BLaER1 treated with 17β-estradiol and CSF1 and Interleukin-3, amounts not matched to agents 10 nM and 100 nM (cell line): ENCODE data around the gene FBH1.
A peak's percentile ranks its signal among the peaks of the same experiment; 100 is the strongest.

Experiments
- H3K27ac ChIP-seq, 11 experiments: shearing (Covaris generic); formaldehyde crosslinking; 2 replicates each; pipeline ENCODE4 v1.8.1; 2022
- H3K27me3 ChIP-seq, 11 experiments: shearing (Covaris generic); formaldehyde crosslinking; 2 replicates each; pipeline ENCODE4 v1.8.1; 2022
- H3K36me3 ChIP-seq, 11 experiments: shearing (Covaris generic); formaldehyde crosslinking; 2 replicates each; pipeline ENCODE4 v1.8.1; 2022
- H3K4me1 ChIP-seq, 10 experiments: shearing (Covaris generic); formaldehyde crosslinking; 2 replicates each; pipeline ENCODE4 v1.8.1; 2022
- H3K4me2 ChIP-seq, 11 experiments: shearing (Covaris generic); formaldehyde crosslinking; 2 replicates each; pipeline ENCODE4 v1.8.1; 2022
- H3K4me3 ChIP-seq, 10 experiments: shearing (Covaris generic); formaldehyde crosslinking; 2 replicates each; pipeline ENCODE4 v1.8.1; 2022
- H3K9ac ChIP-seq, 11 experiments: shearing (Covaris generic); formaldehyde crosslinking; 2 replicates each; pipeline ENCODE4 v1.8.1; 2022
- H3K9me3 ChIP-seq, 11 experiments: shearing (Covaris generic); formaldehyde crosslinking; replicated peaks in 1 of 11; 2 replicates each; pipeline ENCODE4 v1.8.1; 2022
- H4K20me1 ChIP-seq, 11 experiments: shearing (Covaris generic); formaldehyde crosslinking; 2 replicates each; pipeline ENCODE4 v1.8.1; 2022
- Cebpa-rat ChIP-seq, 11 experiments: shearing (Covaris generic); IDR thresholded peaks; 2 replicates each; pipeline ENCODE4 v1.8.1; 2022

FBH1 gene

DNA sequence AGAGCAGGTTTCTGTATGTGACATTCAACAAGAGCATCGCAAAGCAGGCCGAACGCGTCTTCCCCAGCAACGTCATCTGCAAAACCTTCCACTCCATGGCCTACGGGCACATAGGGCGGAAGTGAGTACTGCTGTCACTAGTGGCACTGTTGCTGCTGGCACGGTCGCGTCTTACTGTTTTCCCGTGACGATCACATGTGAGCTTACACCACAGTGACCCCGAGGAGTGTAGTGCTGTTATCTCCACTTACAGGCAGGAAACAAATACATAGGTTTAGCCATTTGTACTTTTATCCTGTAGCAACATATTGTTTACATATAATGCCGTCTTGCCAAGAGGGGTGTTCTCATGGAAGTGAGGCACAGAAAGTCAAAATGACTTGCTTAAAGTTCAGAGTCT lies 25.4 kb downstream of the FBH1 start:
- Histone ChIP-seq H3K4me1 (no peaks in the 10 kb centered on the region), H3K4me2 (no peak overlapping the region), H4K20me1 (peaks cover 0 to 24% (median 0%) of the 10 kb centered on the region in 11 experiments; a peak in 5 of 22 replicates), H3K9me3 (no peaks in the 10 kb centered on the region), H3K36me3 (peaks cover 97 to 99% (median 98%) of the 10 kb centered on the region in 11 experiments), H3K27me3 (no peaks in the 10 kb centered on the region), H3K4me3 (no peak overlapping the region), H3K27ac (no peak overlapping the region), H3K9ac (no peak overlapping the region)
- no peak for TF ChIP-seq Cebpa-rat (IDR thresholded peaks at IDR 0.05)

DNA sequence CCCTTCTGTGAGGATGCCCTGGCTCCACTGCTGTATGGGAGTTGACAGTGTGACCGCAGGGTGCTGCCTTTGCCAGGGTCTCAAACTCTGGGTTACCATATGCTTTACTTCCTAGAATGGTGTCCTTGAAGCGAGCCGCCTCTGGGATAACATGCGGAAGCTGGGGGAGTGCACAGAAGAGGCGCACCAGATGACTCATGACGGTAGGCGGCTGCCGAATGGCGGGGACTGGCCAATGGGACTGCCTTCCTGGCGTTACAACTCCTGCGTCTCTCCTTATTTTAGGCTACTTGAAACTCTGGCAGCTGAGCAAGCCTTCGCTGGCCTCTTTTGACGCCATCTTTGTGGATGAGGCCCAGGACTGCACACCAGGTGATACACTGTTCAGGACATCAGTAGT lies 27.3 kb downstream of the FBH1 start:
- no peak for TF ChIP-seq Cebpa-rat (IDR thresholded peaks at IDR 0.05)

DNA sequence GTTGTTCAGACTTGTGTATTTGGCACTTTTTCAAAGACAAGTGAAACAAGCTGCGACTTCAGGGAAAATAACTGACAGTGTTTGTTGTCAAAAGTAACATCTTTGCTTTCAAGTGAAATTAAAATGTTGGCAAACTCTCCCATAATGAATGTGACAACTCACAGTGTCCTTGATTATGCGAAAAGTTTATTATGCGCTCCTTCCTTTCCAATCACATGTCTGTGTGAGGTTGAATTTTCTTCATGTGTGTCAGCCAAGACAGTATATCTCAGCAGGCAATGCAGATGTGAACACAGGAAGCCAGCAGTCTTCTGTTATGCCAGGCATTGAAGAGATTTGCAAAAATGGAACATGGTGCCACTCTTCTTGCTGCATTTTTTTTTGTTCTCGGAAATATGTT lies 28.7 kb downstream of the FBH1 start:
- H3K27ac ChIP-seq = no peak overlapping the region
- H3K9me3 ChIP-seq = no peaks in the 10 kb centered on the region
- H3K4me3 ChIP-seq = no peak overlapping the region
- peaks cover 0 to 15% (median 0%) of the 10 kb centered on the region in 11 experiments; a peak in 3 of 22 replicates for H4K20me1 ChIP-seq
- TF ChIP-seq Cebpa-rat (IDR thresholded peaks at IDR 0.05) = no peak
- H3K36me3 ChIP-seq = peaks cover 98 to 100% (median 100%) of the 10 kb centered on the region in 11 experiments
- no peaks in the 10 kb centered on the region for H3K27me3 ChIP-seq
- no peaks in the 10 kb centered on the region for H3K4me1 ChIP-seq
- no peak overlapping the region for H3K9ac ChIP-seq
- H3K4me2 ChIP-seq = no peak overlapping the region

More for the DNA sequence above, 27.3 kb downstream of the FBH1 start:
- Histone ChIP-seq H3K9me3 (no peaks in the 10 kb centered on the region), H3K27me3 (no peaks in the 10 kb centered on the region), H3K4me1 (no peaks in the 10 kb centered on the region), H3K4me3 (no peak overlapping the region), H3K36me3 (peaks cover 97 to 100% (median 99%) of the 10 kb centered on the region in 11 experiments), H3K9ac (no peak overlapping the region), H4K20me1 (peaks cover 0 to 23% (median 0%) of the 10 kb centered on the region in 11 experiments; a peak in 2 of 22 replicates), H3K4me2 (no peak overlapping the region), H3K27ac (no peak overlapping the region)

DNA sequence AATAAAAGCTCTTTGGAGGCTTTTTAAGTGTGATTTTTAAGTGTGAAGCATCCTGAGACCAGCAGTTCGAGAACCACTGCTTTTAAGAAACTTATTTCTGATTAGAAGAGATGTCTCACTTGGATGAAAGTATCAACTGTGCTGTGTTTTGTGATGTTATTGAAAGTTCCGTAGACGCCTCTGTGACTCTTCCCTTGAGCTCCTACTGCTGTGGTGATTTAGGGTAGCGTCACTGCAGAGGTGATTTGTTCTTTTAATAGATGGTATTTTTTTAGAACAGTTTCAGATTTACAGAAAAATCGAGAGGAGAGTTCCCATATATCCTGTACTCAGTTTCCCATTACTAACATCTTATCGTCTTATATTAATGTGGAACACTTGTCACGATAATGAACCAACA lies 29.5 kb downstream of the FBH1 start:
- Histone ChIP-seq H3K27ac (no peak overlapping the region), H3K4me2 (no peak overlapping the region), H3K27me3 (no peaks in the 10 kb centered on the region), H3K4me1 (no peaks in the 10 kb centered on the region), H4K20me1 (peaks cover 0 to 15% (median 0%) of the 10 kb centered on the region in 11 experiments; a peak in 3 of 22 replicates), H3K4me3 (no peak overlapping the region), H3K9ac (no peak overlapping the region), H3K36me3 (peaks cover 98 to 100% (median 100%) of the 10 kb centered on the region in 11 experiments), H3K9me3 (no peaks in the 10 kb centered on the region)
- TF ChIP-seq Cebpa-rat (IDR thresholded peaks at IDR 0.05) = no peak

DNA sequence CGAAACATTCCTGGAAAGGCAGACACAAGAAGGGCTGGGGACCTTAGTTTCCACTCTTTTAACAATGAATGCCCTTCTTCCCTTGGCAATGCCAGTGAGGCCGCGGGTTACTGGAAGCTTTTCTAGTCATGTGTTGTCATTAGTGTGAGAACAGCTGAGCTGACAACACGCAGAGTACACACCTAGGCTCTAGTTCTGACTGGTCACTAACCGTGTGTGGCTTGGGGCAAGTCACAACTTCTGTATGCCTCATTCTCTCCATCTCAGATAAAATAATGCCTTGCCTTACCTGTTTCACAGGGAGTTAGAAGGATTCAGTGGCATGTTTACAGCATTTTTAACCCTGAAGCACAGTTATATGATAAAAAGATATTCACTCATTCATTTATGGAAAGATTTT lies 31.7 kb downstream of the FBH1 start:
- TF ChIP-seq Cebpa-rat (IDR thresholded peaks at IDR 0.05) = no peak
- no peak overlapping the region for H3K27ac ChIP-seq
- no peak overlapping the region for H3K4me2 ChIP-seq
- H3K4me1 ChIP-seq = no peaks in the 10 kb centered on the region
- H3K36me3 ChIP-seq = peaks cover 97 to 100% (median 100%) of the 10 kb centered on the region in 11 experiments
- H3K9me3 ChIP-seq = no peaks in the 10 kb centered on the region
- H3K4me3 ChIP-seq = no peak overlapping the region
- no peaks in the 10 kb centered on the region for H3K27me3 ChIP-seq
- peaks cover 0 to 7% (median 0%) of the 10 kb centered on the region in 11 experiments; a peak in 1 of 22 replicates for H4K20me1 ChIP-seq
- no peak overlapping the region for H3K9ac ChIP-seq

DNA sequence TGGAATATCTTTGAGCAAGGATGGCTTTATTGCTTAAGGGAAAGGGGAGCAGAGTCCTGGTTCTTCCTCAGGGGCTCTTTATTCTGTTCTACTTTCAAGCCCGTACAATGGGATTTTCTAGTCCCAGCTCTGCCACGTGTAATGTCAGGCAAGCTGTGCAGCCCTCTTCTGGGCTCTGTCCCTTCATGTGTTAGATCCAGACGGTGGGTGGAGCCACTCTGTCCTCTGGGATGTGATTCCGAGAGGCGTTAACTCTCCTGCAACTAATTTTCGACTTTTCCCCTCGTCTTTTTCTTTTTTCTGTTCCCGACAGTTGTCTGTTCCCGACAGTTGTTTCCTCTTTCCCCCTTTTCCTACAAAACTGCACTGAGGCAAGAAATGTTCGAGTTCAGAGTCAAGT lies 34.8 kb downstream of the FBH1 start:
- no peak overlapping the region for H3K4me2 ChIP-seq

DNA sequence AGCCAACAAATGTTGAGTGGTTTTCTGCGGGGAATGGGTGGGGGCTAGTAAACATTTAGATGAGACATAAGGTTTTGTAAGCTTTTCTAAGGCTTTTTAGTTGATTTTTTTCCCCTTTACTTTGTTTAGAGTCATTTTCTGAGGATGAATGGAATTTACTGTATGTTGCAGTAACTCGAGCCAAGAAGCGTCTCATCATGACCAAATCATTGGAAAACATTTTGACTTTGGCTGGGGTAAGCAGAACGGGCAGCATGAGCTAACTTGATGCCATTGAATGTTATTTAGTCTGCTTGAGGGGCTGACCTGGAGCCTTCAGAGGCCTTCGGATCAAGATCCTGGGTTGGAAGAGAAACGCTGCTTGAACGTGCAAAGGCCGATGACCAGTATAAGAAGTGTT lies 37.3 kb downstream of the FBH1 start:
- Histone ChIP-seq H3K36me3 (peaks cover 97 to 100% (median 99%) of the 10 kb centered on the region in 11 experiments), H4K20me1 (peaks cover 0 to 6% (median 0%) of the 10 kb centered on the region in 11 experiments; a peak in 4 of 22 replicates), H3K27ac (no peak overlapping the region), H3K4me3 (no peak overlapping the region), H3K27me3 (no peaks in the 10 kb centered on the region), H3K4me1 (no peaks in the 10 kb centered on the region), H3K9me3 (no peaks in the 10 kb centered on the region), H3K4me2 (no peak overlapping the region), H3K9ac (no peak overlapping the region)
- TF ChIP-seq Cebpa-rat (IDR thresholded peaks at IDR 0.05) = no peak

More for the DNA sequence above, 34.8 kb downstream of the FBH1 start:
- H4K20me1 ChIP-seq = peaks cover 0 to 8% (median 0%) of the 10 kb centered on the region in 11 experiments; a peak in 3 of 22 replicates
- no peak overlapping the region for H3K27ac ChIP-seq
- H3K4me3 ChIP-seq = no peak overlapping the region
- TF ChIP-seq Cebpa-rat (IDR thresholded peaks at IDR 0.05) = no peak
- no peaks in the 10 kb centered on the region for H3K27me3 ChIP-seq
- H3K36me3 ChIP-seq = peaks cover 97 to 100% (median 100%) of the 10 kb centered on the region in 11 experiments
- H3K4me1 ChIP-seq = no peaks in the 10 kb centered on the region
- H3K9me3 ChIP-seq = no peaks in the 10 kb centered on the region
- no peak overlapping the region for H3K9ac ChIP-seq

DNA sequence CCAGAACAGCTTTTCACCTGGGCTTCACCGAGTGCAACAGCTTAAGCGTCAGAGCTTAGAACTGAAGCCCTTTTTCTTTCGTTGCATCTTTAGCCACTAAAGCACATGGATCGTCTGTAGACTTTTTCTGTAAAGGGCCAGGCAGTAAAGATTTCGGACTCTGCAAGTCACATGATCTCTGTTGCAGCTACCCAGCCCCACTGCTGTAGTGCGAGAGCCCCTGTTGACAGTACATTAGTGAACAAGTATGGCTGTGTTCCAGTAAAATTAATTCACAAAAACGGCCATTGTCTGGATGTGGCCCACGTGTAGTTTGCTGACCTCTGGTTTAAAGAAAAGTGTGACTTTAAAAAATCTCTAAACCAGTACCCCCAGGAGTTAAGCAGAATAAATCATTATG lies 39.4 kb downstream of the FBH1 start:
- H3K4me2 ChIP-seq = no peak overlapping the region
- no peak overlapping the region for H3K9ac ChIP-seq
- peaks cover 0 to 8% (median 0%) of the 10 kb centered on the region in 11 experiments; a peak in 4 of 22 replicates for H4K20me1 ChIP-seq
- no peak overlapping the region for H3K4me3 ChIP-seq
- peaks cover 94 to 100% (median 99%) of the 10 kb centered on the region in 11 experiments for H3K36me3 ChIP-seq
- H3K27ac ChIP-seq = no peak overlapping the region
- no peaks in the 10 kb centered on the region for H3K4me1 ChIP-seq
- H3K27me3 ChIP-seq = no peaks in the 10 kb centered on the region
- H3K9me3 ChIP-seq = no peaks in the 10 kb centered on the region
- no peak for TF ChIP-seq Cebpa-rat (IDR thresholded peaks at IDR 0.05)

DNA sequence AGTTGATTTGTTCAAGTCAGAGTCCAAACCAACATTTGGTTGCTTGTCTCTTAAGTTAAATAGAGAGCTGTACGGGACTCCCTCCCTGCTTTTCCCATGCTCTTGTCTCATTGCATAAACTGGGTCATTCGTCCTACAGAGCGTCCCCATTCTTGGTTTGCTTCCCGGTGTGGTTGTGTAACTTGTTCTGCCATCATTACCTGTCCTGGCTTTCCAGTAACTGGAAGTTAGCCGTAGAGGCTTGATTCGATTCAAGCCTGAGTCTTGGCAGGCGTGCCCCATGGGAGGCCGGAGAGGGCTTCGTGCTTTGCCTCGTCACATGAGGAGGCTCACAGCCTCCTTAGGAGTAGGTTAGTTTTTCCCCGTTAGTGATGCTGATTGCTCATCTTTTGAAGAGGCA lies 40.2 kb downstream of the FBH1 start:
- no peak overlapping the region for H3K9ac ChIP-seq
- no peaks in the 10 kb centered on the region for H3K9me3 ChIP-seq
- no peaks in the 10 kb centered on the region for H3K4me1 ChIP-seq
- no peaks in the 10 kb centered on the region for H3K27me3 ChIP-seq
- H4K20me1 ChIP-seq = peaks cover 0 to 8% (median 0%) of the 10 kb centered on the region in 11 experiments; a peak in 4 of 22 replicates
- no peak overlapping the region for H3K4me2 ChIP-seq
- H3K36me3 ChIP-seq = peaks cover 94 to 100% (median 99%) of the 10 kb centered on the region in 11 experiments
- no peak overlapping the region for H3K27ac ChIP-seq
- TF ChIP-seq Cebpa-rat (IDR thresholded peaks at IDR 0.05) = no peak
- H3K4me3 ChIP-seq = no peak overlapping the region

DNA sequence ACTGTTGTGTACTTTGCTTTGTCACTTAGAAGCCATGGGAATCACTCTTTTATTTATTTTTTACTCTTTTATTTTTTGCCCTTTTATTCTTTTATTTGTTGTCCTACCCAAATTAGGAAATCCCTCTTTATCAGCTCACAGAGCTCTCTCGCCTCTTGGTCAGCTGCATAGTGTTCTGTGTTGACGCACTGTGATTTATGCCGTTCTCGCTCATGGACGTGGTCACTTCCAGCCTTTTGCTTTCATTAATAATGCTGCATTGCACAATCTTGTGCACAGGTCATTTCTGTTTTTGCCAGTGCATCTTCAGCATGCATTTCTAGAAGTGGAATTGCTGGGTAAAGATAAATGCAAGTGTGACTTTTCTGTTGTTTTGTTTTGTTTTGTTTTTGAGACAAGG lies 42.3 kb downstream of the FBH1 start:
- H3K27me3 ChIP-seq = no peaks in the 10 kb centered on the region
- TF ChIP-seq Cebpa-rat (IDR thresholded peaks at IDR 0.05) = 0 out of 22 replicates have a peak, but pooled peaks of 1 of the 11 experiments have one; percentile 28
- no peak overlapping the region for H3K27ac ChIP-seq
- no peaks in the 10 kb centered on the region for H3K9me3 ChIP-seq
- peaks cover 0 to 13% (median 0%) of the 10 kb centered on the region in 11 experiments; a peak in 4 of 22 replicates for H4K20me1 ChIP-seq
- H3K4me2 ChIP-seq = no peak overlapping the region
- H3K9ac ChIP-seq = no peak overlapping the region
- H3K36me3 ChIP-seq = peaks cover 95 to 100% (median 99%) of the 10 kb centered on the region in 11 experiments
- H3K4me3 ChIP-seq = no peak overlapping the region
- no peaks in the 10 kb centered on the region for H3K4me1 ChIP-seq
